LNCAP (cell line): Measurements from ENCODE around the gene TRAF6.

Source experiments
- CTCF ChIP-seq: fragments of 450-650 bp; IDR thresholded peaks from 2 replicates; pipeline ENCODE4 v1.5.1; 2017; ENCODE audit warnings: mild to moderate bottlenecking

The TRAF6 gene

GRCh38 chr11:36450110-36450572 lies 59.9 kb downstream of the TRAF6 start:
- no peak for TF ChIP-seq CTCF

- no peak for TF ChIP-seq CTCF
These were observed 60.4 kb downstream of the TRAF6 start for GRCh38 chr11:36449561-36450096.

- TF ChIP-seq CTCF = no peak
These were observed 62.1 kb downstream of the TRAF6 start for GRCh38 chr11:36447947-36448346.

- no peak for TF ChIP-seq CTCF
These were observed 62.6 kb downstream of the TRAF6 start for GRCh38 chr11:36447514-36447913.

- no peak for TF ChIP-seq CTCF
These were observed 63.9 kb downstream of the TRAF6 start for GRCh38 chr11:36446135-36446534.

GRCh38 chr11:36443661-36444060 lies 66.4 kb downstream of the TRAF6 start:
- TF ChIP-seq CTCF = no peak

- no peak for TF ChIP-seq CTCF
These were observed 68.4 kb downstream of the TRAF6 start for GRCh38 chr11:36441610-36442208.

- no peak for TF ChIP-seq CTCF
These were observed 71.9 kb downstream of the TRAF6 start for GRCh38 chr11:36438126-36438525.
